HG03108 (cell line): ENCODE measurements around the gene SMAD1.
"Not testable (repeated sequence)": the region's sequence is repeated elsewhere in the genome, so short reads cannot be mapped to it uniquely, and the experiment has no call there.

ENCODE experiments used
- ATAC-seq: cut with Tn5 transposase; IDR thresholded peaks from one replicate; pipeline ENCODE4 v1.9.1; 2021; ENCODE audit warnings: moderate library complexity; ENCODE audit not compliant: unreplicated experiment

Gene SMAD1

GRCh38 chr4:145554691-145555090, 73.0 kb downstream of the SMAD1 start:
- ATAC-seq, result no peak

GRCh38 chr4:145557720-145558119, 76.1 kb downstream of the SMAD1 start:
- peak; percentile 92 for ATAC-seq

- no peak for ATAC-seq
Observed at GRCh38 chr4:145563293-145563985, 81.8 kb downstream of the SMAD1 start.

DNA sequence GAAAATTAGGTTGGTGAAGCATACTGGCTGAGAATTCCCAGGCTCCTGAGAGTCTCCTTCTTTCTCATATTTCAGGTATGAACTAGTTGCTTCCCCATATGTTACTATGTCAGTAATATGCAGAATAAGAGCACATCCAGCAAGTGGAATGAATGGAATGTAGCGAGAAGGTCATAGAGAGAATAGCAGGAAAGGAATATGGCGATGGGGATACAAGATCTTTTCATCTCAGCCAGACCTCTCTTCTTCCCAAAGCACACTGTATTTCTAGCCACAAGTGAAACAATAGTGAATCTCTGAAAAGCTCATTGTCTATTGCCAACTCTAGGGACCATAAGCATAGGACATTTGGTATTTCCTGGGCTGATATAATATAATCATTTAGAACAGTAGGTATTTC, 82.9 kb downstream of the SMAD1 start:
- no peak for ATAC-seq

DNA sequence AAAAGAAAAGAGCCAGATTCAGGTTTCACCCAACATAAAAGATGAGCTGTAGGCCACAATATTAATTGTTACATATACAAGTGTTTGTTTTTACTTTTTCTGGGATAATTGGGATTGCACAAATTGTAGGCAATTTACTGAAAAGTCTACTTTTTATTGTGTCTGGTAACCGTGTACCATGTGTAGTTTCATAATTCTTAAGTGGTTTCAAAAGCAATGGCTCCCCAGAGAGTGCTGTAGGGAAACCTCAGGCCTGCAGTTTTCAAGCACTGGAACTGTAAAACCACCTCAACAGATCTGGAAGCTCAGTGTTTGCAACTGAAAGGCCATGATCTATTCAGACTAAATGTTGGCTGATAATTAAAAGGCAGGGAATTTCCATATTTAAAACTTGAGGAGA, 83.7 kb downstream of the SMAD1 start:
- ATAC-seq, result peak; percentile 61

GRCh38 chr4:145566086-145566708, 84.5 kb downstream of the SMAD1 start:
- no peak for ATAC-seq

- ATAC-seq, result no peak
Observed at GRCh38 chr4:145566768-145567167, 85.1 kb downstream of the SMAD1 start.

DNA sequence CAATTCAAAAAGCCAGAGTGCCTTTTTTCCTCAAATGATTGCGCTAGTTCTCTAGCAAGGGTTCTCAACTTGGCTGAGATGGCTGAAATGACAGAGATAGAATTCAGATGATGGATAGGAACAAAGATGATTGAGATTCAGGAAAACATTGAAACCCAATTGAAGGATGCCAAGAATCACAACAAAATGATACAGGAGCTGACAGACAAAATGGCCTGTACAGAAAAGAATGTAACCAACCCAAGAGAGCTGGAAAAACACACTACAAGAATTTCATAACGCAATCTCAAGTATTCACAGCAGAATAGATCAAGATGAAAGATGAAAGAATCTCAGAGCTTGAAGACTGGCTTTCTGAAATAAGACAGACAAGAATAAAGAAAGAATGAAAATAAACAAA, 85.9 kb downstream of the SMAD1 start:
- ATAC-seq, result no peak

DNA sequence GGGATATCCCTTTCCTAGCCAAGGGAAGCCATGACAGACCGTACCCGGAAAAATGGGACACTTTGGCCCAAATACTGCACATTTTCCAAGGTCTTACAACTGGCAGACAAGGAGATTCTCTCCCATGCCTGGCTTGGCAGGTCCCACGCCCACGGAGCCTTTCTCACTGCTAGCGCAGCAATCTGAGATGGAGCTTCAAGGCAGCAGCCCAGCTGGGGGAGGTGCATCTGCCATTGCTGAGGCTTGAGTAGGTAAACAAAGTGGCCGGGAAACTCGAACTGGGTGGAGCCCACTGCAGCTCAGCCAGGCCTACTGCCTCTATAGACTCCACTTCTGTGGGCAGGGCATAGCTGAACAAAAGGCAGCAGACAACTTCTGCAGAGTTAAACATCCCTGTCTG, 92.9 kb downstream of the SMAD1 start:
- ATAC-seq, result not testable (repeated sequence)

DNA sequence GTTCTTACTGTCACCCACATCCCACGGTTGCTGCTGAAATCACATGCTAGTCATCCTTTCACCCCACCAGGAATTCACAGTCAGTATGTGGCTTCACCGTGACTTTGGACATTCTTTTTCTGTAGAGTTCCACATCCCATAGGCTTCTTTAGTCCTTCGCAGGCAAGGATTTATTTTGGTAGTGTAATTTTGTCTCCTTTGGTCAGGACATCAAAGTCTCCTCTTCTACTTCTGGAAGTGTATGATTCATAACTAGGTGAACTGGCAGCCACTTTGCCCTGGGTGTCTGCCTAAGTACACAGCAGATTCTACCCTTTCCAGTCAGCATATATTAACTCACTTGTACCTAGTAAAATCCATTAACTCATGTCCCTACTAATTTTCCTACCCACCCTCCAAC, 99.3 kb downstream of the SMAD1 start:
- no peak for ATAC-seq

DNA sequence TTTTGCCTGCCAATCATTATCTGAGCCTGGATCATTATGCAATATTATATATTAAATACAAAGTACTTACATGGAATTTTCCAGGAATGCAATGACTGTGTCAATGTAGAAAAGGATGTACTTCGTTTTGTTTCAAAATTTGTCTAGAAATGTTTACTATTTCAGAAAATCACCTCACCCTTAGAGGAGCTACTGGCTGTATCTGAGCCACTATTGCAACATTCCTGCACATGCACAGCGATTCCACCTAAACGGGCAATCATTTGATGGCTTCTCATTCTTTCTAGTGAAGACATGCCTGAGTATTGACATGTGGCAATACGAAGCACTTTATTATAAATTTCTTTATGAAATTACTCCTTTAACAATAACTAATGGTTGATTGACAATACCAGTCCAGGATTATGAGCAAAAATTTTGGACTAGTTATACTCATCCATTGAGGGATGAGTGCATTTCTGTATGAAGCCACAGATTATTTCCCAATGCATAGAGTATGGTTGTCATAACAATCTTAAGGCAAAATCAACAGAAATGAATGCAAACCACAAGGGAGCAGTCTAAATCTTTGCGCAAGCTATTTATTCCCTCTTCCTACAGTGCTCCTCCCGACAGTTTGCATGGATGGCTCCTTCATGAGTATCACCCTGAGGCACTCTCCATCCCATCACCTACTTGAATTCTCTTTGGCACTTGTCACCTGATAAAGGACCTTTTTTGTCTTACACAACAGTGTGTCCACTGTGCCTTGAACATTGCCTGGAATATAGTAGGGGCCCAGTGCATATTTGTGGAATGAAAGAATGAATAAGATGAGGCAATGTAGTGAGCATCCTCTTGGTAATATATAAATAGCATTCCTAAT, 101.8 kb downstream of the SMAD1 start:
- no peak for ATAC-seq

DNA sequence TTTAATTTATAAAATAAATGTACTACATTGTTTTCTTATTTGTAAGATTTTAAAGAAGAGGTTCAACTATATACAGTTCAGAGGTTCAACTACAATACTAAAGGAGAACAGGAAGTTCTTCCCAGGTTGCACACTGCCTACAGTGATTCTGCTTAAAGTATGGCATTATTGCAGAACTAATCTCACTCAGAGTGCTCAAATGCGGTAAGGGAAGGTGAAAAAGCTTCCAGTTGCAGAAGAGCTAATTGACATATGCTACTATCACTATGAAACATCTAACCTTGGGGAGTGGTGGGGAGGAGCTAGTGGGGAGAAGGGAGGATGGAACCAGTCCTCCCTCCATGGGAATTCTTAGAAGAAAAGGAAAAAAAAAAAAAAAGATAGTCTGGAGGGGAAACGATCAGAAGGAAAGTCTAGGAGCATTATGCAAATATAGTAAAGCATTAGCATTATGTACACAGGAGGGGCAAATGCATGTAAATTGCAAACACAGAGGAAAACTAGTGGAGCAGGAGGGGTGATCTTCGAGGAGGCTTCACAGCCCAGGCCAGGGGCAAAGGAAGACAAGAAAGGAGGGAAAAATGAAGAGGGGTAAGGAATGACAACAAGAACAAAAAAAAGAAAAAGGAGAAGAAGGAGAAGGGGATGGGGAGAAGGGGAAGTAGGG, 105.6 kb downstream of the SMAD1 start:
- no peak for ATAC-seq

- not testable (repeated sequence) for ATAC-seq
Observed at GRCh38 chr4:145589381-145589780, 107.7 kb downstream of the SMAD1 start.

GRCh38 chr4:145589916-145590702, 108.5 kb downstream of the SMAD1 start:
- ATAC-seq, result no peak

- ATAC-seq, result no peak
Observed at GRCh38 chr4:145602129-145602760, 120.6 kb downstream of the SMAD1 start.

- ATAC-seq, result no peak
Observed at GRCh38 chr4:145605941-145606340, 124.3 kb downstream of the SMAD1 start.
